ENCODE results near the gene ZC3H12A.

Gene ZC3H12A

GRCh38 chr1:37472994-37473393 is 1.4 kb upstream of the ZC3H12A start:
- no peak for DNase-seq (ENCODE audit: low read depth, low spot score)
- TF ChIP-seq, protein P1, sequence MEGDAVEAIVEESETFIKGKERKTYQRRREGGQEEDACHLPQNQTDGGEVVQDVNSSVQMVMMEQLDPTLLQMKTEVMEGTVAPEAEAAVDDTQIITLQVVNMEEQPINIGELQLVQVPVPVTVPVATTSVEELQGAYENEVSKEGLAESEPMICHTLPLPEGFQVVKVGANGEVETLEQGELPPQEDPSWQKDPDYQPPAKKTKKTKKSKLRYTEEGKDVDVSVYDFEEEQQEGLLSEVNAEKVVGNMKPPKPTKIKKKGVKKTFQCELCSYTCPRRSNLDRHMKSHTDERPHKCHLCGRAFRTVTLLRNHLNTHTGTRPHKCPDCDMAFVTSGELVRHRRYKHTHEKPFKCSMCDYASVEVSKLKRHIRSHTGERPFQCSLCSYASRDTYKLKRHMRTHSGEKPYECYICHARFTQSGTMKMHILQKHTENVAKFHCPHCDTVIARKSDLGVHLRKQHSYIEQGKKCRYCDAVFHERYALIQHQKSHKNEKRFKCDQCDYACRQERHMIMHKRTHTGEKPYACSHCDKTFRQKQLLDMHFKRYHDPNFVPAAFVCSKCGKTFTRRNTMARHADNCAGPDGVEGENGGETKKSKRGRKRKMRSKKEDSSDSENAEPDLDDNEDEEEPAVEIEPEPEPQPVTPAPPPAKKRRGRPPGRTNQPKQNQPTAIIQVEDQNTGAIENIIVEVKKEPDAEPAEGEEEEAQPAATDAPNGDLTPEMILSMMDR (IDR thresholded peaks at IDR 0.05; ENCODE audit: low read depth, low read length), result no peak
- peak overlapping the region; percentile 77 for H3K4me3 ChIP-seq (ENCODE audit: low read depth, low read length)
- in situ Hi-C loops (cut with HindIII; ENCODE audit: low sequenced_read_pairs), result no loop called here

- peak overlapping the region; percentile 77 for H3K4me3 ChIP-seq (ENCODE audit: low read depth, low read length)
- DNase-seq (ENCODE audit: low read depth, low spot score), result peak; percentile 39
- TF ChIP-seq, protein P1 (IDR thresholded peaks at IDR 0.05; ENCODE audit: low read depth, low read length), result no peak
- in situ Hi-C loops (cut with HindIII; ENCODE audit: low sequenced_read_pairs), result no loop called here
Measured at GRCh38 chr1:37473431-37474045, 842 bp upstream of the ZC3H12A start.

- TF ChIP-seq, protein P1 (IDR thresholded peaks at IDR 0.05; ENCODE audit: low read depth, low read length), result no peak
- DNase-seq (ENCODE audit: low read depth, low spot score), result peak; percentile 24
- in situ Hi-C loops (cut with HindIII; ENCODE audit: low sequenced_read_pairs), result no loop called here
- H3K4me3 ChIP-seq (ENCODE audit: low read depth, low read length), result peak overlapping the region; percentile 77
Measured at GRCh38 chr1:37474697-37475379, 458 bp downstream of the ZC3H12A start.

DNA sequence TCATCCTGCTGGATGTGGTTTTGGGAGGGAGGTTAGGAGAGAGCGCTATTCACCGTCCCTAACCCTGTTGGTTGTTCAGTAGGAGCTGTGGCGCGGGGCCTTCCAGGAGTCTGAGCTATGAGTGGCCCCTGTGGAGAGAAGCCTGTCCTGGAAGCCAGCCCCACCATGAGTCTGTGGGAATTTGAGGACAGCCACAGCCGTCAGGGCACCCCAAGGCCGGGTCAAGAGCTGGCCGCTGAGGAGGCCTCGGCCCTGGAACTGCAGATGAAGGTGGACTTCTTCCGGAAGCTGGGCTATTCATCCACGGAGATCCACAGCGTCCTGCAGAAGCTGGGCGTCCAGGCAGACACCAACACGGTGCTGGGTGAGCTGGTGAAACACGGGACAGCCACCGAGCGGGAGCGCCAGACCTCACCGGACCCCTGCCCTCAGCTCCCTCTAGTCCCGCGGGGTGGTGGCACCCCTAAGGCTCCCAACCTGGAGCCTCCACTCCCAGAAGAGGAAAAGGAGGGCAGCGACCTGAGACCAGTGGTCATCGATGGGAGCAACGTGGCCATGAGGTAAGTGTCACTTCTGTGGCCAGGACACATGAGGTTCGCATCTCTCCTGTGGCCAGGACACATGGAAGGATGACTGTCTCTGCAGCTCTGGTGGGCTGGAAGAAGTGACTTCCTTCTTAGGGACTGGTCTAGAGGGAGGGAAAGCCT is 1.2 kb downstream of the ZC3H12A start:
- peak overlapping the region; percentile 77 for H3K4me3 ChIP-seq (ENCODE audit: low read depth, low read length)
- TF ChIP-seq, protein P1 (IDR thresholded peaks at IDR 0.05; ENCODE audit: low read depth, low read length), result no peak
- in situ Hi-C loops (cut with HindIII; ENCODE audit: low sequenced_read_pairs), result no loop called here
- DNase-seq (ENCODE audit: low read depth, low spot score), result no peak

GRCh38 chr1:37476087-37476452 is 1.7 kb downstream of the ZC3H12A start:
- no peak for DNase-seq (ENCODE audit: low read depth, low spot score)
- in situ Hi-C loops (cut with HindIII; ENCODE audit: low sequenced_read_pairs), result no loop called here
- H3K4me3 ChIP-seq (ENCODE audit: low read depth, low read length), result peak overlapping the region; percentile 77
- TF ChIP-seq, protein P1 (IDR thresholded peaks at IDR 0.05; ENCODE audit: low read depth, low read length), result no peak

DNA sequence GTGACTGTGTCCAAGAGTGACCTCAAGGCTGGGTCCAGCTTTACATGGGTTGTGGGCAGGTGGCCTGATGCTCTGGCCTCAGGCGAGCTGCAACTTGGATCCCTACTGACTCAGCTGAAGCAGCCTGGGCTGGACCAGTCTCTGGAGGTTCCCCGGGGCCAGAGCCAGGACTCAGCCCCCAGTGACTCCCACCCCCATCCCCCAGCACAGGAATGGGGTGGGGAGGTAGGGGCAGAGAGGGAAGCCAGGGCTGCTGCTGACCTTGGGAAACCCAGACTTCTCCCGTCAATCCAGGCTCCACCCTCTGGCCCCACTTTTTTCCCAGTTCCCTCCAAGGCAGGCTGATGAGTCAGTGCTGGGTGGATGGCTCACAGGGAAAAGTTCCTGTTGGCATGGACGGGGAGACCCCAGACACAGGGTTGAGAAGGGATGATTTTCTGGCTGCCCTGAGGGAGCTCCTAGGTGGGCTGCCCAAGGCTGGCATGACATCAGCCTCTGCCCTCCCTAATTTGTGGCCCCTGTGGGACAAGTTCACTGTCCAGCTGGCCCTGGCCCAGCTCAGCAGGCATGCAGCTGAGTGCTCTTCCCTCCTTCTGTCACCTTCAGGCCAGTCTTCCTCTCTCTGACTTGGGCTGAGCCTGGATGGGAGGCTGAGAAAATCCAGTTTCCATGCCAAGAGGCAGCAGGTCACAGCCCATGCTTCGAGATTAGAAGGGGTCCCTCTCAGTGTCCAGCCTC is 2.2 kb downstream of the ZC3H12A start:
- in situ Hi-C loops (cut with HindIII; ENCODE audit: low sequenced_read_pairs), result no loop called here
- peak overlapping the region; percentile 77 for H3K4me3 ChIP-seq (ENCODE audit: low read depth, low read length)
- DNase-seq (ENCODE audit: low read depth, low spot score), result peak; percentile 74
- TF ChIP-seq, protein P1 (IDR thresholded peaks at IDR 0.05; ENCODE audit: low read depth, low read length), result no peak
